Islet of Langerhans (tissue), 1 donor: ENCODE results near the gene CGB8.
"Not testable (repeated sequence)": the region's sequence is repeated elsewhere in the genome, so short reads cannot be mapped to it uniquely, and the experiment has no call there.

Experiments used
- FAIRE-seq: peaks from one replicate; lab custom pipeline; 2011; peaks lifted over from hg19 to GRCh38; lab: Jason Lieb, UNC

Gene CGB8

DNA sequence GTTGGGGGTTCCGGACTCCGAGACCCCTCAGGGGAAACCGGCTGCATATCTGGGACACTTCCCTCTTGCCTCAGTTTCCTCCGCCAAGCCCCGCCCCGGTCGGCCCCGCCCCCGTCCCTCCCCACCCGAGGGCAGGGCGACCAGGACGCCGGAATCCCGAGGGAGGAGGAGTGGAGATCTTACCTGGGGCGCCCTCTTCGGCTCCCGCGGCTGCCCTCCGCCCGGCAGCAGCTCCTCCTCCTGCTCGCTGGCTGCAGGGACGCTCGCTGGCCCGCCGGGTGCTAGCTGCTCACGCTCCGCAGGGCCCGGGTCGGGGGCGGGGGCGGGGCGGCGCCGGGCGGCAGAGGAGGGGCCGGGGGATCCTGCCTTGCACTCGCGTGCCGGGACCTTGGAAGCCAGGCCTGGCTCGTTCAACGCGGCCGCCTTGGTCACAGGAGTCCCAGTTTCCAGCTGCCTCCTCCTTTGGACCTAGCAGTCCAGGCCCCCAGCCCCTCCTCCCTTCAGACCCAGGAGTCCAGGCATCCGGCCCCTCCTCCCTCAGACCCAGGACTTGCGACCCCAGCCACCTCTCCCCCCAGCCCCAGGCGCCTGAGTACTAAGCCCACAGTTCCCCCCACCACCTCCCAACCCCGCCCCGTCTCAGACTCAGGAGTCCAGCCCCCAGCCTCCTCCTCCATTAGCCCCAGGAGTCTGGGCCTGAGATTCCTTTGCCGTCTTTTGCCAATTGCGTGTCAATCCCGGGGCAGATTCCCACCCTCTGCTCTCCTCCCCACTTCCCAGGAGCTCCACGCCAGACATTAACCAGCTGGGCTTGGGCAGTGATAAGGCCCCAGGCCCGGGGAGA is 16.1 kb upstream of the CGB8 start, which contains the start of gene NTF4:
Gene NTF4 (minus strand): TSS at position 51 of the 844 bp plus-strand sequence. CDS start 2,821 bp downstream, outside the sequence.
- FAIRE-seq, result no peak

DNA sequence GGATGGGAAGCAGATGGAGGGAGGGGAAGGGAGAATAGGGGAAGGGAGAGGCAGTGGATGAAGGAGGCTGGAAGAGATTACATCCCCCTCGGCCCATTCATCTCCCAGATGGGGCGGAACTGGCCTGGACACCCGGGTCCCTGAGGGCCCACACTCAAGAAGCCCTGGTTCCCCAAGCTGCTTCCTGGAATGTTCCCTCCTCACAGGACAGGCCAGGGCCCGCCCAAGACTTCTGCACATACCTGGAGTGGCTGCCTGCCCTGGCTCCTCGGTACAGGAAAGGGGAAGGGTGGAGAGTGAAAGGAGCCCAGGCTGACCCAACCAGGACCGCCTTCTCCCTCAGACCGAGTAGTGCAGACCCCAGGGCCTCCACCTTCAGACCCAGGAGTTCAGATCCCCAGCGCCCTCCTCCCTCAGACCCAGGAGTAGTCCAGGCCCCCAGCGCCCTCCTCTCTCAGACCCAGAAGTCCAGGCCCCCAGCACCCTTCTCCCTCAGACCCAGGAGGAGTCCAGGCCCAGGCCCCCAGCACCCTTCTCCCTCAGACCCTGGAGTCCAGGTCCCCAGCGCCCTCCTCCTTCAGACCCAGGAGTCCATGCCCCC is 15.2 kb upstream of the CGB8 start:
- FAIRE-seq, result no peak

DNA sequence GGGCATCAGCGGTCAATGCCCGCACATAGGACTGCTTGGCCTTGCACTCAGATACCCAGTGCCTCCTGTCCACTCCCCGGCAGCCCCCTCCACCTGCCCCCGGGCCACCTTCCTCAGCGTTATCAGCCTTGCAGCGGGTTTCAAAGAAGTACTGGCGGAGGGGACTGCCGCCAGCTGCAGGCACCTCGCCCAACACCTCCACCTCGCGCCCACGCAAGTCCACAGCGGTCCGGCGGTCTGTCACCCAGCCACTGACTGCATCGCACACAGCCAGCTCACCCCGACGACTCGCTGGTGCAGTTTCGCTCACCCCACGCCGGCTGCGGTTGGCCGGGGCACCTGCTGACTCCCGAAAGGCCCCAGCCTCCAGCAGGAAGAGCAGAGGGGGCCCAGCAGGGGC is 12.5 kb upstream of the CGB8 start:
- FAIRE-seq, result no peak

DNA sequence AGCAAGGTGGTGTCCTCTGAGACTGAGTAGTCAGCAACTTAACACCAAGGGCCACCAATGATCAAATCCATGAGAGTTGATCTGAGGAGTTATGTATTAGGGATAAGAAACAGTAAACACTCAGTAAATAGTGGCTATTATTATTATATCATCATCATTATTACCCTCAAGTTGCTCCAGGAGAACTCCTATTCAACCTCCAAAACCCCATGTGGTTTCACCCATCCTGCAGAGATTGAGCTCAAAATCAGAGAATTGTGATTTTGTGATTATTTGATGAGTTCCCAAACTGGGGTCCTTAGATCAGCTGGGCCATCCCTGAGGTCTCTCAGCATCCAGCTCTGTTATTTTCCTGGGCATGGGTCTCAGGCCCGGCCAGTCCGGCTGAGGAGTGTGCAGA is 12.1 kb upstream of the CGB8 start:
- FAIRE-seq, result no peak

DNA sequence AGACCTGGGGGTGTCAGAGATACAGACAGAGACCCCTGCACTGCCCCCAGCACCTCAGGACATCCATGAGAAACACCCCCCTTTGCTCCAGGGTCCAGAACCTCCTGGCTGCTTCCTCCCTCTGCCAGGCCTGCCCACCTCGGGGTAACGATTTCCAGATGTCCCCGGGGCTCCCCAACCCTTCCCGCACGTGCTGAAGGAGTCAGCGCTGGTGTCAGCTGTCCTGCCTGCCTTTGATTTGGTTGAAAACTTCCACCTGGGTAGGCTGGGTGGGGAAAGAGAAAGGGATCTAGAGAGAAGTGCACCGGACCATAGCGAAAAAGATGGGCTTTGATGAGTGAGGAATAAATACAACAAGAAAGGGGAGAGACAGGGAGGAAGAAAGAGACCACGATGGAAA is 10.1 kb upstream of the CGB8 start:
- FAIRE-seq, result no peak

DNA sequence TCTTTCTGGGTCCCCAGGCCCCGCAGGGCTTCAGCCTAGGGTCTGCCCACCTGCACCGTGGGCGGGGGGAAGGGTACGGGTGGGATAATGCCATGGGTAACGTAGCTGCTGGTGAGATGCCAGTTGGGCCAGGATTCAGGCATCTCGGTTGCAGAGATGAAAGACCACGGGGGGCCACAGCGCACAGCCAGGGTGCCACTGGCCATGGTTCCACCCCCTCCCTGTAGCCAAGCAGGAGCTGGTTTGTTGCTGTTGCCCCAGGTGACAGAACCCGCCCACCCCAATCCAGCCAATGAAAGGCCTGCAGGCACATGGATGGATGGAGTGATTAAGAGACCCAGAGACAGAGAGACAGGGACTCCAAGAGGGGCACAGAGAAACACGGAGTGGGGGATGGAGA is 9.7 kb upstream of the CGB8 start:
- no peak for FAIRE-seq

DNA sequence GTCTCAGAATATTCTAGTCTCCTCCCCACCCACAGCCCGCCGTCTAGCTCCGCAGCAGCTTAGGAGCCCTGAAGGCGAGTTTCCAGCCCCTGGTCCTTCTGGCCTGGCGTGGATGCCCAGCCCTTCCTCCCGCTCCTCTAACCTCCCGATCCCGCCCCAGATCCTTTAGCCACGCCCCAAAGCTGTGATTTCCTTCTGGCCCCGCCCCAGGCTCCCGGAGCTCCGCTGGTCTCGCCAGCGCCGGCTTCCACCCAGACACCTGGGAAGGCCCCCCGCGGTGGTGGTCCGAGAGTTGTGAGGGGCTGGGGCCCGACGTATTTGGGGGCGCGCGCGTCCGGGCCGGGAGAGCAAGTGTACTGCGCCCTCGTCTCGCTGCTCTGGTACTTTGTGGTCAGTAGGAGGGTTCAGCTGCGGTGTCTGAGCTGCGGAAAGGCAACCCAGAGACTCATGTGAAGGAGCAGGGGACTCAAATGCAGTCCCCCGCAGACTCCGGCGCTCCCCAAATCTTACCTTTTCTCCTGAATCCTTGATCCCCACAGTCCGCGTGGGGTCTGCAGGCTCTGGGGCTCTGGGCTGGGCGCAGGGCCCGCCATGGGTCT is 8.8 kb upstream of the CGB8 start, which contains the start of gene CGB7:
Gene CGB7 (minus strand): TSS at position 114 of the 599 bp plus-strand sequence. CDS start 2,374 bp downstream, outside the sequence.
- FAIRE-seq, result no peak

DNA sequence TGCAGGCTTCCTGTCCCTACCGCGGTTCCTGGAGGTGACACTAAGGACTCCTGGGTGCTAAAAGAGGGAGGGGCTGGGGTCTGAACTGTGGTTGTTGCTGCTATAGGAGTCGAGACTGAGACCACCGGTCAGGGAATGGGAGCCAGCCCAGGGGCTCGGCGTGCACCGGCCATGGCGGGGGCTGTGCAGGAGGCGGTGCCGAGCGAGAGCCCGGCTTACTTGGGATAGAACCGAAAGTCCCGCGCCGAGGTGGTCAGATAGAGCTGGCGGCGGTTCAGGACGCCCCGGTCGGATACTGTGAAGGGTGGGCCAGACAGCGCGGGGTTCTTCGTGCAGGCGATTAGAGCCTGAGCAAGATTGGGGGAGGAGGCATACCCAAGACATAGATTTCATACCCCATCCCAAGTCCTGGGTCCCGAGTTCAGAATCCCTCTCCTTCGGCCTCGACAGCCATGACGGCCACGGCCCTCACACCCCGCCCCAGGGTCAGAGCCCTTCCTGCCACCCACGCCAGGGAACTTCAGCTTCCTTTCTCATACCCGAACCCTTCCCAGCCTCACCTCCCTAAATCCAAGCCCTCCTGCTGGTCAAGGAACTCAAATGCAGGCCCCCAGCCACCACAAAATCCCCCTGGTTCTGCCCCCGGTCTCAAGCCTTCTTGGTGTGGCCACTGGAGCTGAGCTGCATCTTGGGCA is 8.1 kb upstream of the CGB8 start:
- not testable (repeated sequence) for FAIRE-seq

DNA sequence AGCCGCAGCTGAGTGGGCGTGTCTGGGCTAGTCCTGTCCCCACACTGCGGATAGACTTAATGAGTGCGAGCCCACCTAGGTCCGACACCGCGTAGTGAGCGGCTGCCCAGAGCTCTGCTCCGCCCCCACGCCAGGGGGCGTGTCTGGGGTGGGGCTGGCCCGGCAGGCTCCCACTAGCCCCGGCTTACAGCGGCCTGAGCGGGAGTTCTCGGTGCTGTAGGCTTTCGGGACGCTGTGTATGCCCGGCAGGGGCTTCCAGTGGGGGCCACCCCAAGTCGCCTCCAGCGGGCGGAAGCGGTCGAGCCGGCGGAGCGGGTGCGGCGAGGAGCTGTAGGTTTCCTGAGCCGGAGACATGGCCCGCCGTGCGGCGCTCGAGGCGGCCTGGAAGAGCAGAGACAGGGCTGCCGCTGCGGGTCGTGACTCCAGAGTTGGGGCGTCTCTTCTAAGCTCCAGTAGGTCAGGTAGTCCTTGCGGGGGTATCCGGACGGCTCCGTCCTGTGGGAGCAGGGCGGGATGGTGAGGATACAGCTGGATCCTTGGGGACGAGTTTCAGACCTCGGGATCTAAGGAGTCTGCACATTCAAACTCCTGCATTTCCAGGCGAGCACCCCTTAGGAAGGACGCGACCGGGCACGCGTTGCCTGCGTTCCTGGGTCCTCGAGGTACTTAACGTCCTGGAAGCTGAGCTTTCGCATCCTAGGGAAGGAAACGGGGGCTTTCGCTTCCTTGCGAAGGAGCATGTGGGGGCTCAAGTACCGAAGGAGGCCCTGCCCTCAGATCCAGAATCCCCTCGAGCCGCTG is 7.4 kb upstream of the CGB8 start:
- FAIRE-seq, result no peak

DNA sequence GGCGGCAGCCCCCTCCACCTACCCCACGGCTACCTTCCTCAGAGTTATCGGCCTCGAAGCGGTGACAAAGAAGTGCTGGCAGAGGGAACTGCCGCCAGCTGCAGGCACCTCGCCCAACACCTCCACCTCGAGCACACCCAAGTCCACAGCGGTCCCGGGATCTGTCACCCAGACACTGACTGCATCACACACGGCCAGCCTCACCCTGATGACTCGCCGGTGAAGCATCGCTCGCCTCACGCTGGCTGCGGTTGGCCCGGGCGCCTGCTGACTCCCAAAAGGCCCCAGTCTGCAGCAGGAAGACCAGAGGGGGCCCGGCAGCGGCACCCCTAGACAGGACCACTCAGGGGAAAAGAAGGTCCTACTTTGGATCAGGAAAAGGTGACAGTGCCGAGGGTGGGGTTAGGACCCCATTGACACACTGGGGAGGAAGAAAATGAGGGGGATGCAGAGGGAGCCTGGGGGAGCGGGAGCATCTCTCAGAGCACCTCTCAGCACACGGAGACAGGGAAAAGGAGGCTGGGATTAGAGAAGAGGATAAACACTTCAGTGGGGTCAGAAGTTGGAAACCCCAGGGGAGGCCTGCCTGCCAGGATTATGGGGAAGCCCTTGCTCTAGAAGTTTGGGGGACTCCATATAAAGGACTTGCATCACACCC is 1.6 kb upstream of the CGB8 start:
- not testable (repeated sequence) for FAIRE-seq

DNA sequence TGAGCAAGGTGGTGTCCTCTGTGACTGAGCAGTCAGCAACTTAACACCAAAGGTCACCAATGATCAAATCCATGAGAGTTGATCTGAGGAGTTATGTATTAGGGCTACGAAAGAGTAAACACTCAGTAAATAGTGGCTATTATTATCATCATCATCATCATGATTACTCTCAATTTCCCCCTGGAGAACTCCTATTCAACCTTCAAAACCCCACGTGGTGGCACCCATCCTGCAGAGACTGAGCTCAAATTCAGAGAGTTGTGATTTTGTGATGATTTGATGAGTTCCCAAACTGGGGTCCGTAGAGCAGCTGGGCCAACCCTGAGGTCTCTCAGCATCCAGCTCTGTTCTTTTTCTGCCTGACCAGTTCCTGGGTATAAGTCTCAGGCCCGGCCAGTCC is 923 bp upstream of the CGB8 start:
- FAIRE-seq, result not testable (repeated sequence)

DNA sequence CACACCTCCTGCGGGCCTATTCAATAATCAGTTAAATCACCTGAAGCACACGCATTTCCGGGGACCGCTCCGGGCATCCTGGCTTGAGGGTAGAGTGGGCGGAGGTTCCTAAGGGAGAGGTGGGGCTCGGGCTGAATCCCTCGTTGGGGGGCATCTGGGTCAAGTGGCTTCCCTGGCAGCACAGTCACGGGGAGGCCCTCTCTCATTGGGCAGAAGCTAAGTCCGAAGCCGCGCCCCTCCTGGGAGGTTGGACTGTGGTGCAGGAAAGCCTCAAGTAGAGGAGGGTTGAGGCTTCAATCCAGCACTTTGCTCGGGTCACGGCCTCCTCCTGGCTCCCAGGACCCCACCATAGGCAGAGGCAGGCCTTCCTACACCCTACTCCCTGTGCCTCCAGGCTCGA is 5.4 kb downstream of the CGB8 start, which contains the start of gene CGB5:
Gene CGB5 (plus strand): TSS at position 301 of the 400 bp plus-strand sequence. CDS start 362 bp downstream, outside the sequence.
- not testable (repeated sequence) for FAIRE-seq

DNA sequence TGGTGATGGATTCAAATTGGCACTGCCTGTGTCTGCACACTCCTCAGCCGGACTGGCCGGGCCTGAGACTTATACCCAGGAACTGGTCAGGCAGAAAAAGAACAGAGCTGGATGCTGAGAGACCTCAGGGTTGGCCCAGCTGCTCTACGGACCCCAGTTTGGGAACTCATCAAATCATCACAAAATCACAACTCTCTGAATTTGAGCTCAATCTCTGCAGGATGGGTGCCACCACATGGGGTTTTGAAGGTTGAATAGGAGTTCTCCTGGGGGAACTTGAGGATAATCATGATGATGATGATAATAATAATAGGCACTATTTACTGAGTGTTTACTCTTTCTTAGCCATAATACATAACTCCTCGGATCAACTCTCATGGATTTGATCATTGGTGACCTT is 6.2 kb downstream of the CGB8 start:
- not testable (repeated sequence) for FAIRE-seq

DNA sequence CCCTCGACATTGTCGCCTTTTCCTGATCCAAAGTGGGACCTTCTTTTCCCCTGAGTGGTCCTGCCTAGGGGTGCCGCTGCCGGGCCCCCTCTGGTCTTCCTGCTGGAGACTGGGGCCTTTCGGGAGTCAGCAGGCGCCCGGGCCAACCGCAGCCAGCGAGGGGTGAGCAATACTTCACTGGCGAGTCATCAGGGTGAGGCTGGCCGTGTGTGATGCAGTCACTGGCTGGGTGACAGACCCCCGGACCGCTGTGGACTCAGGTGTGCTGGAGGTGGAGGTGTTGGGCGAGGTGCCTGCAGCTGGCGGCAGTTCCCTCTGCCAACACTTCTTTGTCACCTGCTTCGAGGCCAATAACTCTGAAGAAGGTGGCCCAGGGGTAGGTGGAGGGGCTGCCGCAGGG is 6.7 kb downstream of the CGB8 start:
- FAIRE-seq, result no peak

DNA sequence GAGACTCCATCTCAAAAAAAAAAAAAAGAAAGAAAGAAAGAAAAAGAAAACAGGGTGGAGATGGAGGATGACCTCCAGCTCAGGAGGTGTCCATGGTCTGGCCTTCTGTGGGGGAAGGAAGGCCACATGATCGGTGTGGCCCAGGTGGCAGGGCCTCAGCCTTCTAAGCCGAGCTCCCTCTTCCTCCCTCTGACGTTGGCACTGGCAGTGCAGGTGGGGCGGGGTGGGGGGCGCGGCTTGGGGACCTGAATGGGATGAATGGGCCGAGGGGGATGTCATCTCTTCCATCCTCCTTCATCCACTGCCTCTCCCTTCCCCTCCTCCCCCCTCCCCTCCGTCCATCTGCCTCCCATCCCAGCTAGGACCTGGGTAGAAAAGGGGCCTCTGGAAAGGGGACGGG is 9.2 kb downstream of the CGB8 start:
- FAIRE-seq, result not testable (repeated sequence)

DNA sequence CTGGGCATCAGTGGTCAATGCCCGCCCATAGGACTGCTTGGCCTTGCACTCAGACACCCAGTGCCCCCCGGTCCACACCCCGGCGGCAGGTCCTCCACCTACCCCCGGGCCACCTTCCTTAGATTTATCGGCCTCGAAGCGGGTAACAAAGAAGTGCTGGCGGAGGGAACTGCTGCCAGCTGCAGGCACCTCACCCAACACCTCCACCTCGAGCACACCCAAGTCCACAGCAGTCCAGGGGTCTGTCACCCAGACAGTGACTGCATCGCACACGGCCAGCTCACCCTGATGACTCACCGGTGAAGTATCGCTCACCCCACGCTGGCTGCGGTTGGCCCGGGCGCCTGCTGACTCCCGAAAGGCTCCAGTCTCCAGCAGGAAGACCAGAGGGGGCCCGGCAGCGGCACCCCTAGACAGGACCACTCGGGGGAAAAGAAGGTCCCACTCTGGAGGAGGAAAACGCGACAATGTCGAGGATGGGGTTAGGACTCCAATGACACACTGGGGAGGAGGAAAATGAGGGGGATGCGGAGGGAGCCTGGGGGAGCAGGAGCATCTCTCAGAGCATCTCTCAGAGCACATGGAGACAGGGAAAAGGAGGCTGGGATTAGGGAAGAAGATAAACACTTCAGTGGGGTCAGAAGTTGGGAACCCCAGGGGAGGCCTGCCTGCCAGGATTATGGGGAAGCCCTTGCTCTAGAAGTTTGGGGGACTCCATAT is 10.2 kb downstream of the CGB8 start:
- not testable (repeated sequence) for FAIRE-seq

DNA sequence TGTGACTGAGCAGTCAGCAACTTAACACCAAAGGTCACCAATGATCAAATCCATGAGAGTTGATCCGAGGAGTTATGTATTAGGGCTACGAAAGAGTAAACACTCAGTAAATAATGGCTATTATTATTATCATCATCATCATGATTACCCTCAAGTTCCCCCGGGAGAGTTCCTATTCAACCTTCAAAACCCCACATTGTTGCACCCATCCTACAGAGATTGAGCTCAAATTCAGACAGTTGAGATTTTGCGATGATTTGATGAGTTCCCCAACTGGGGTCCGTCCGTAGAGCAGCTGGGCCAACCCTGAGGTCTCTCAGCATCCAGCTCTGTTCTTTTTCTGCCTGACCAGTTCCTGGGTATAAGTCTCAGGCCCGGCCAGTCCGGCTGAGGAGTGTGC is 10.8 kb downstream of the CGB8 start:
- not testable (repeated sequence) for FAIRE-seq

DNA sequence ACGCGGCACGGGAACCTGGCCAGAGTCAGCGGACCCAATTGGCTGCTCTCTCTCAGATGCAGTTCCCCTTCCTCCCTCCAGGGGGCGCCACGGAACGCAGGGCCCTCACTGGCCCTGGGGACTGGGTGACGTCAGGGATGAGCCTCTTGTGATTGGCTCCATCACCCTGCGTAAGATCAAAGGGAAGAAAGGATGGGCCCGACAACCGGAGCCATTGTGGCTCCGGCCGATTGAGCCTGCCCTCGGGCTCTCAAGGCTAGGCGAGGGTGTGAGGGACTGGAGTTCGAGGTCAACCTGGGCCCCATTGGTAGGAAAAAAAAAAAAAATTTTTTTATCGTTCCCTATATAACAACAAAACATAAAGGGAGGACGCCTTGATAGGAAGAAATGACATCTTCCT is 12.1 kb downstream of the CGB8 start, which contains the start of gene CGB1:
Gene CGB1 (minus strand): TSS at position 81 of the 400 bp plus-strand sequence. CDS start 184 bp downstream, outside the sequence.
- not testable (repeated sequence) for FAIRE-seq

DNA sequence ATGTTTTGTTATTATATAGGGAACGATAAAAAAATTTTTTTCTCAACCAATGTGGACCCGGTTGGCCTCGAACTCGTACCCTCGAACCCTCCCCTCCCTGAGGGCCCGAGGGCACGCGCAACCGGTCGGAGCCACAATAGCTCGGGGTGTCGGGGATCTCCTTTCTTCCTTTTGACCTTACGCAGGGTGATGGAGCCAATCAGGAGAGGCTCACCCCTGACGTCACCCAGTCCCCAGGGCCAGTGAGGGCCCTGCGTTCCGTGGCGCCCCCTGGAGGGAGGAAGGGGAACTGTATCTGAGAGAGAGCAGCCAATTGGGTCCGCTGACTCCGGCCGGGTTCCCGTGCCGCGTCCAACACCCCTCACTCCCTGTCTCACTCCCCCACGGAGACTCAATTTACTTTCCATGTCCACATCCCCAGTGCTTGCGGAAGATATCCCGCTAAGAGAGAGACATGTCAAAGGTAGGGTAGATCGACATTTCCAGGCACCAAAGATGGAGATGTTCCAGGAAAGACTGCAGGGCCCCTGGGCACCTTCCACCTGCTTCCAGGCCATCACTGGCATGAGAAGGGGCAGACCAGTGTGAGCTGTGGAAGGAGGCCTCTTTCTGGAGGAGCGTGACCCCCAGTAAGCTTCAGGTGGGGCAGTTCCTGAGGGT is 17.1 kb downstream of the CGB8 start, which contains the start of gene CGB2:
Gene CGB2 (plus strand): TSS at position 249 of the 660 bp plus-strand sequence. CDS start 206 bp downstream, at position 455.
- FAIRE-seq, result not testable (repeated sequence)
